Measurements from ENCODE around the gene GMDS. TPM values are rescaled to one million over a fixed set of nuclear protein-coding genes. Genes with fewer than 3 reads are reported as not detected.

The GMDS gene
- total RNA-seq, 2 experiments from 2014 or later, result 13.9 to 16.4 TPM

GRCh38 chr6:1587977-1588376 lies 657.4 kb downstream of the GMDS start:
- ChIA-PET CTCF (no interaction called here), POLR2A (no interaction called here)
- H3K27me3 ChIP-seq (ENCODE audit: control insufficient read depth in 1 of 2, insufficient read depth in 2 of 2, low read length in 2 of 2), result no peaks in the 10 kb centered on the region
- no peaks in the 10 kb centered on the region for H3K36me3 ChIP-seq (ENCODE audit: insufficient read depth, low read length)
- H3K27me3 Mint-ChIP-seq, result peaks cover 27% of the 10 kb centered on the region
- no peaks in the 10 kb centered on the region for H3K9me3 ChIP-seq (ENCODE audit: control insufficient read depth in 1 of 2, insufficient read depth in 1 of 2, low read length in 2 of 2)
- no peak overlapping the region for H3K27ac Mint-ChIP-seq
- no peaks in the 10 kb centered on the region for H3K4me1 ChIP-seq (ENCODE audit: insufficient read depth, low read length)
- no peak overlapping the region for H3K27ac ChIP-seq (ENCODE audit: low read depth in 1 of 2, low read length in 2 of 2)
- intact Hi-C loops (cut with DNase I, micrococcal nuclease), result no loop called here
- H3K4me3 Mint-ChIP-seq, result no peak overlapping the region
- no peaks in the 10 kb centered on the region for H3K4me1 Mint-ChIP-seq (ENCODE audit: low read depth)
- no peaks in the 10 kb centered on the region for H3K36me3 Mint-ChIP-seq (ENCODE audit: low read depth)
- ATAC-seq (ENCODE audit: poor library complexity), result no peak
- H3K9me3 Mint-ChIP-seq, result no peaks in the 10 kb centered on the region
- no peak overlapping the region for H3K4me3 ChIP-seq (ENCODE audit: low read length)
- DNase-seq, result no peak
- TF ChIP-seq, protein P1, sequence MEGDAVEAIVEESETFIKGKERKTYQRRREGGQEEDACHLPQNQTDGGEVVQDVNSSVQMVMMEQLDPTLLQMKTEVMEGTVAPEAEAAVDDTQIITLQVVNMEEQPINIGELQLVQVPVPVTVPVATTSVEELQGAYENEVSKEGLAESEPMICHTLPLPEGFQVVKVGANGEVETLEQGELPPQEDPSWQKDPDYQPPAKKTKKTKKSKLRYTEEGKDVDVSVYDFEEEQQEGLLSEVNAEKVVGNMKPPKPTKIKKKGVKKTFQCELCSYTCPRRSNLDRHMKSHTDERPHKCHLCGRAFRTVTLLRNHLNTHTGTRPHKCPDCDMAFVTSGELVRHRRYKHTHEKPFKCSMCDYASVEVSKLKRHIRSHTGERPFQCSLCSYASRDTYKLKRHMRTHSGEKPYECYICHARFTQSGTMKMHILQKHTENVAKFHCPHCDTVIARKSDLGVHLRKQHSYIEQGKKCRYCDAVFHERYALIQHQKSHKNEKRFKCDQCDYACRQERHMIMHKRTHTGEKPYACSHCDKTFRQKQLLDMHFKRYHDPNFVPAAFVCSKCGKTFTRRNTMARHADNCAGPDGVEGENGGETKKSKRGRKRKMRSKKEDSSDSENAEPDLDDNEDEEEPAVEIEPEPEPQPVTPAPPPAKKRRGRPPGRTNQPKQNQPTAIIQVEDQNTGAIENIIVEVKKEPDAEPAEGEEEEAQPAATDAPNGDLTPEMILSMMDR (IDR thresholded peaks at IDR 0.05), result no peak

- Mint-ChIP-seq H3K36me3 (ENCODE audit: low read depth) (no peaks in the 10 kb centered on the region), H3K4me3 (no peak overlapping the region), H3K9me3 (no peaks in the 10 kb centered on the region), H3K27ac (no peak overlapping the region), H3K4me1 (ENCODE audit: low read depth) (no peaks in the 10 kb centered on the region), H3K27me3 (peaks cover 23% of the 10 kb centered on the region)
- ChIA-PET POLR2A (no interaction called here), CTCF (no interaction called here)
- no peaks in the 10 kb centered on the region for H3K36me3 ChIP-seq (ENCODE audit: insufficient read depth, low read length)
- H3K9me3 ChIP-seq (ENCODE audit: control insufficient read depth in 1 of 2, insufficient read depth in 1 of 2, low read length in 2 of 2), result no peaks in the 10 kb centered on the region
- DNase-seq (no peak), ATAC-seq (ENCODE audit: poor library complexity) (no peak)
- TF ChIP-seq, protein P1 (IDR thresholded peaks at IDR 0.05), result no peak
- intact Hi-C loops (cut with DNase I, micrococcal nuclease), result no loop called here
- H3K4me1 ChIP-seq (ENCODE audit: insufficient read depth, low read length), result no peaks in the 10 kb centered on the region
- no peaks in the 10 kb centered on the region for H3K27me3 ChIP-seq (ENCODE audit: control insufficient read depth in 1 of 2, insufficient read depth in 2 of 2, low read length in 2 of 2)
- H3K4me3 ChIP-seq (ENCODE audit: low read length), result no peak overlapping the region
- H3K27ac ChIP-seq (ENCODE audit: low read depth in 1 of 2, low read length in 2 of 2), result no peak overlapping the region
These were observed 657.9 kb downstream of the GMDS start for GRCh38 chr6:1587546-1587945.

GRCh38 chr6:1586861-1587450 lies 658.4 kb downstream of the GMDS start:
- H3K9me3 Mint-ChIP-seq, result no peaks in the 10 kb centered on the region
- TF ChIP-seq, protein P1 (IDR thresholded peaks at IDR 0.05), result no peak
- POLR2A ChIA-PET, result no interaction called here
- Histone ChIP-seq H3K27me3 (ENCODE audit: control insufficient read depth in 1 of 2, insufficient read depth in 2 of 2, low read length in 2 of 2) (no peaks in the 10 kb centered on the region), H3K27ac (ENCODE audit: low read depth in 1 of 2, low read length in 2 of 2) (no peak overlapping the region), H3K4me3 (ENCODE audit: low read length) (no peak overlapping the region), H3K4me1 (ENCODE audit: insufficient read depth, low read length) (no peaks in the 10 kb centered on the region), H3K36me3 (ENCODE audit: insufficient read depth, low read length) (no peaks in the 10 kb centered on the region), H3K9me3 (ENCODE audit: control insufficient read depth in 1 of 2, insufficient read depth in 1 of 2, low read length in 2 of 2) (no peaks in the 10 kb centered on the region)
- CTCF ChIA-PET, result interaction anchor here (0.6 kb wide), 1 partner anchor 117 kb away, joined by 3 read pairs; no protein-coding TSS in a partner anchor
- H3K4me1 Mint-ChIP-seq (ENCODE audit: low read depth), result no peaks in the 10 kb centered on the region
- no peak overlapping the region for H3K27ac Mint-ChIP-seq
- H3K27me3 Mint-ChIP-seq, result peaks cover 18% of the 10 kb centered on the region
- DNase-seq (no peak), ATAC-seq (ENCODE audit: poor library complexity) (no peak)
- H3K36me3 Mint-ChIP-seq (ENCODE audit: low read depth), result no peaks in the 10 kb centered on the region
- intact Hi-C loops (cut with DNase I, micrococcal nuclease), result no loop called here
- H3K4me3 Mint-ChIP-seq, result no peak overlapping the region

Measured in CD4-positive, alpha-beta T cell (primary cell).